ENCODE measurements around the gene EPHB2.

Gene EPHB2

DNA sequence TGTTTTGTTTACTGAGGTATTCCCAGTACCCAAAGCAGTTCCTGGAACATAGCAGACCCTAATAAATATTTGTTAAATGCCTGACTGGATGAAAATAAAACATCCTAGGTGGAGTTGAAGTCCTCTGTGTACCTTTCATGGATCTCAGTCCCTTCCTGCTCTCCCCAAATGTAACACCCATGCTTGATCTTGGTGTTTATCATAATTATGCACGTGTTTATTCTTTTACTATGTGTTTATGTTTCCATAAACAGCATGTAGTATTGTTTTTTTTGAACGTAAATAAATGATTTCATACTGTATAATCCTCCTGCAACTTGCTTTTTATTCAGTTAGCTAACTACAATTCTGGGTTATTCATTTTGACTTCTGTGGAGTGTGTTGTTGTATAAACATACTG, 257.2 kb downstream of the EPHB2 start:
- Histone ChIP-seq H3K36me3 (ENCODE audit: control insufficient read depth, insufficient read depth, low read length) (no peaks in the 10 kb centered on the region), H3K27me3 (replicated peaks; ENCODE audit: control insufficient read depth, insufficient read depth, low read length) (no peaks in the 10 kb centered on the region; the same call in none of the 2 replicates), H3K4me3 (replicated peaks; ENCODE audit: low read depth, low read length) (no peak overlapping the region)
- TF ChIP-seq, protein P1, sequence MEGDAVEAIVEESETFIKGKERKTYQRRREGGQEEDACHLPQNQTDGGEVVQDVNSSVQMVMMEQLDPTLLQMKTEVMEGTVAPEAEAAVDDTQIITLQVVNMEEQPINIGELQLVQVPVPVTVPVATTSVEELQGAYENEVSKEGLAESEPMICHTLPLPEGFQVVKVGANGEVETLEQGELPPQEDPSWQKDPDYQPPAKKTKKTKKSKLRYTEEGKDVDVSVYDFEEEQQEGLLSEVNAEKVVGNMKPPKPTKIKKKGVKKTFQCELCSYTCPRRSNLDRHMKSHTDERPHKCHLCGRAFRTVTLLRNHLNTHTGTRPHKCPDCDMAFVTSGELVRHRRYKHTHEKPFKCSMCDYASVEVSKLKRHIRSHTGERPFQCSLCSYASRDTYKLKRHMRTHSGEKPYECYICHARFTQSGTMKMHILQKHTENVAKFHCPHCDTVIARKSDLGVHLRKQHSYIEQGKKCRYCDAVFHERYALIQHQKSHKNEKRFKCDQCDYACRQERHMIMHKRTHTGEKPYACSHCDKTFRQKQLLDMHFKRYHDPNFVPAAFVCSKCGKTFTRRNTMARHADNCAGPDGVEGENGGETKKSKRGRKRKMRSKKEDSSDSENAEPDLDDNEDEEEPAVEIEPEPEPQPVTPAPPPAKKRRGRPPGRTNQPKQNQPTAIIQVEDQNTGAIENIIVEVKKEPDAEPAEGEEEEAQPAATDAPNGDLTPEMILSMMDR (IDR thresholded peaks at IDR 0.05; ENCODE audit: insufficient read depth, low read length, poor library complexity, severe bottlenecking), result no peak
- DNase-seq (ENCODE audit: extremely low read depth, insufficient read length), result no peak

DNA sequence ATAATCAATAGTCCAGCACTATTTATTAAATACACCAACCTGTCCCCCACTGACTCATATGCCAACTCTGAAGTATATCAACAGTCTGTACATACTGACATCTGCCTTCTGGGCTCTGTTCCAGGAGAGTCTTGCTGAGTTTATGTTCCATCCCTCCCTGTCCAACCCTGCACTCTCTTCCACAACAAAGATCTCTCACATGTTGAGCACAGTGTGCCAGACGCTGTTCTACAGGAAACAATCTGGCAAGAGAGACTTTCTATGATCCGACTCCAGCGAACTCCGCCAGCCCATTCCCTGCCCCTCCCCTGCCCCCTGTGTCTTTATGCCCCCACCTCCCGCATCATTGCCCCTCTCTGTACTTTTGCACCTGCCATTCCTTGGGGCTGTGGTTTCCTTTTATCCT, 258.7 kb downstream of the EPHB2 start:
- Histone ChIP-seq H3K27me3 (replicated peaks; ENCODE audit: control insufficient read depth, insufficient read depth, low read length) (no peaks in the 10 kb centered on the region; the same call in none of the 2 replicates), H3K36me3 (ENCODE audit: control insufficient read depth, insufficient read depth, low read length) (no peaks in the 10 kb centered on the region), H3K4me3 (replicated peaks; ENCODE audit: low read depth, low read length) (no peak overlapping the region)
- no peak for DNase-seq (ENCODE audit: extremely low read depth, insufficient read length)
- TF ChIP-seq, protein P1 (IDR thresholded peaks at IDR 0.05; ENCODE audit: insufficient read depth, low read length, poor library complexity, severe bottlenecking), result no peak

GRCh38 chr1:22970096-22970495, 259.5 kb downstream of the EPHB2 start:
- no peak for DNase-seq (ENCODE audit: extremely low read depth, insufficient read length)
- Histone ChIP-seq H3K27me3 (replicated peaks; ENCODE audit: control insufficient read depth, insufficient read depth, low read length) (no peaks in the 10 kb centered on the region; the same call in none of the 2 replicates), H3K36me3 (ENCODE audit: control insufficient read depth, insufficient read depth, low read length) (no peaks in the 10 kb centered on the region), H3K4me3 (replicated peaks; ENCODE audit: low read depth, low read length) (no peak overlapping the region)
- TF ChIP-seq, protein P1 (IDR thresholded peaks at IDR 0.05; ENCODE audit: insufficient read depth, low read length, poor library complexity, severe bottlenecking), result no peak

Measured in GM06990 (cell line).